Measurements from ENCODE around the gene ZNF69.
"Not testable (repeated sequence)": the region's sequence is repeated elsewhere in the genome, so short reads cannot be mapped to it uniquely, and the experiment has no call there.

Gene ZNF69

GRCh38 chr19:11848594-11849469, 38.8 kb upstream of the ZNF69 start, which contains the start of gene ZNF439:
ZNF439 (plus strand) TSS chr19:11848726; CDS start chr19:11848868, 142 bp downstream.
- Histone ChIP-seq H3K4me3 (IDR thresholded peaks at IDR 0.05; ENCODE audit: insufficient read depth, low read depth, low read length) (no peak within 1 kb of the TSS), H3K4me2 (no peak within 1 kb of the TSS), H3K79me2 (ENCODE audit: insufficient read depth, low read depth) (no peaks in the 10 kb centered on the region), H3K27ac (no peak within 1 kb of the TSS), H4K20me1 (ENCODE audit: insufficient read depth) (no peaks in the 10 kb centered on the region), H3K36me3 (ENCODE audit: insufficient read depth) (no peaks in the 10 kb centered on the region), H3K4me1 (ENCODE audit: low read depth, poor library complexity, severe bottlenecking) (no peaks in the 10 kb centered on the region), H2AFZ (ENCODE audit: low read depth) (no peak within 1 kb of the TSS), H3K9ac (no peak within 1 kb of the TSS), H3K27me3 (ENCODE audit: insufficient read depth, low read depth) (no peaks in the 10 kb centered on the region)
- no peak for TF ChIP-seq CTCF (conservative IDR thresholded peaks at IDR 0.05; ENCODE audit: low read depth, low read length)

- not testable (repeated sequence) for H3K79me2 ChIP-seq (ENCODE audit: insufficient read depth, low read depth); H4K20me1 ChIP-seq (ENCODE audit: insufficient read depth); H2AFZ ChIP-seq (ENCODE audit: low read depth); H3K4me3 ChIP-seq (IDR thresholded peaks at IDR 0.05; ENCODE audit: insufficient read depth, low read depth, low read length); H3K4me2 ChIP-seq; H3K4me1 ChIP-seq (ENCODE audit: low read depth, poor library complexity, severe bottlenecking); H3K36me3 ChIP-seq (ENCODE audit: insufficient read depth); H3K27me3 ChIP-seq (ENCODE audit: insufficient read depth, low read depth); H3K9ac ChIP-seq; H3K27ac ChIP-seq
These were observed 37.3 kb upstream of the ZNF69 start for GRCh38 chr19:11850289-11850688.

- no peaks in the 10 kb centered on the region for H3K27me3 ChIP-seq (ENCODE audit: insufficient read depth, low read depth)
- H3K79me2 ChIP-seq (ENCODE audit: insufficient read depth, low read depth), result no peaks in the 10 kb centered on the region
- H4K20me1 ChIP-seq (ENCODE audit: insufficient read depth), result no peaks in the 10 kb centered on the region
- no peak overlapping the region for H3K4me3 ChIP-seq (IDR thresholded peaks at IDR 0.05; ENCODE audit: insufficient read depth, low read depth, low read length)
- H3K9ac ChIP-seq, result no peak overlapping the region
- H3K27ac ChIP-seq, result no peak overlapping the region
- no peak overlapping the region for H2AFZ ChIP-seq (ENCODE audit: low read depth)
- H3K4me1 ChIP-seq (ENCODE audit: low read depth, poor library complexity, severe bottlenecking), result no peaks in the 10 kb centered on the region
- H3K4me2 ChIP-seq, result no peak overlapping the region
- TF ChIP-seq CTCF (conservative IDR thresholded peaks at IDR 0.05; ENCODE audit: low read depth, low read length), result no peak
- no peaks in the 10 kb centered on the region for H3K36me3 ChIP-seq (ENCODE audit: insufficient read depth)
These were observed 34.2 kb upstream of the ZNF69 start for GRCh38 chr19:11853358-11853757.

GRCh38 chr19:11856596-11857250, 30.9 kb upstream of the ZNF69 start:
- H3K36me3 ChIP-seq (ENCODE audit: insufficient read depth), result no peaks in the 10 kb centered on the region
- no peak for TF ChIP-seq CTCF (conservative IDR thresholded peaks at IDR 0.05; ENCODE audit: low read depth, low read length)
- H3K4me1 ChIP-seq (ENCODE audit: low read depth, poor library complexity, severe bottlenecking), result no peaks in the 10 kb centered on the region
- H3K79me2 ChIP-seq (ENCODE audit: insufficient read depth, low read depth), result no peaks in the 10 kb centered on the region
- H3K27ac ChIP-seq, result no peak overlapping the region
- no peak overlapping the region for H3K4me3 ChIP-seq (IDR thresholded peaks at IDR 0.05; ENCODE audit: insufficient read depth, low read depth, low read length)
- H3K9ac ChIP-seq, result no peak overlapping the region
- no peak overlapping the region for H3K4me2 ChIP-seq
- H3K27me3 ChIP-seq (ENCODE audit: insufficient read depth, low read depth), result no peaks in the 10 kb centered on the region
- no peaks in the 10 kb centered on the region for H4K20me1 ChIP-seq (ENCODE audit: insufficient read depth)
- H2AFZ ChIP-seq (ENCODE audit: low read depth), result no peak overlapping the region

- no peaks in the 10 kb centered on the region for H3K4me1 ChIP-seq (ENCODE audit: low read depth, poor library complexity, severe bottlenecking)
- no peak for TF ChIP-seq CTCF (conservative IDR thresholded peaks at IDR 0.05; ENCODE audit: low read depth, low read length)
- H3K36me3 ChIP-seq (ENCODE audit: insufficient read depth), result no peaks in the 10 kb centered on the region
- no peaks in the 10 kb centered on the region for H3K79me2 ChIP-seq (ENCODE audit: insufficient read depth, low read depth)
- no peak overlapping the region for H3K9ac ChIP-seq
- no peaks in the 10 kb centered on the region for H3K27me3 ChIP-seq (ENCODE audit: insufficient read depth, low read depth)
- H4K20me1 ChIP-seq (ENCODE audit: insufficient read depth), result no peaks in the 10 kb centered on the region
- no peak overlapping the region for H3K4me3 ChIP-seq (IDR thresholded peaks at IDR 0.05; ENCODE audit: insufficient read depth, low read depth, low read length)
- no peak overlapping the region for H3K27ac ChIP-seq
- no peak overlapping the region for H3K4me2 ChIP-seq
- H2AFZ ChIP-seq (ENCODE audit: low read depth), result no peak overlapping the region; the same call in 1 of the 2 replicates
These were observed 26.9 kb upstream of the ZNF69 start for GRCh38 chr19:11860721-11861120.

All from KMS-11 (cell line).